DMS53 treated with DMSO at 0.1 percent for 48 hours (cell line): Measurements from ENCODE around the gene GPX6.
"Not testable (repeated sequence)": the region's sequence is repeated elsewhere in the genome, so short reads cannot be mapped to it uniquely, and the experiment has no call there.

ENCODE experiments used
- DNase-seq: peaks from one replicate; lab custom pipeline; 2025; ENCODE audit not compliant: unreplicated experiment; lab: John Stamatoyannopoulos, UW

GPX6 gene

DNA sequence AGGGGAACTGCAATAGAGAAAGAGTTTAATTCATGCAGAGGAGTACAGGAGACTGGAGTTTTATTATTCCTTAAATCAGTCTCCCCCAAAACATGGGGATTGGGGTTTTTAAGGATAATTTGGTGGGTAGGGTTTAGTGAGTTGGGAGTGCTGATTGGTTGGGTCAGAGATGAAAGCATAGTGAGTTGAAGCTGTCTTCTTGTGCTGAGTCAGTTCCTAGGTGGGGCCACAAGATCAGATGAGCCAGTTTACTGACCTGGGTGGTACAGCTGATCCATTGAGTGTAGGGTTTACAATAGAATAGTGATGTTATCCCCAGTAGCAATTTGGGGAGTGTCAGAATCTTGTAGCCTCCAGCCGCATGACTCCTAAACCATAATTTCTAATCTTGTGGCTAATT, 29.1 kb downstream of the GPX6 start:
- DNase-seq, result no peak

DNA sequence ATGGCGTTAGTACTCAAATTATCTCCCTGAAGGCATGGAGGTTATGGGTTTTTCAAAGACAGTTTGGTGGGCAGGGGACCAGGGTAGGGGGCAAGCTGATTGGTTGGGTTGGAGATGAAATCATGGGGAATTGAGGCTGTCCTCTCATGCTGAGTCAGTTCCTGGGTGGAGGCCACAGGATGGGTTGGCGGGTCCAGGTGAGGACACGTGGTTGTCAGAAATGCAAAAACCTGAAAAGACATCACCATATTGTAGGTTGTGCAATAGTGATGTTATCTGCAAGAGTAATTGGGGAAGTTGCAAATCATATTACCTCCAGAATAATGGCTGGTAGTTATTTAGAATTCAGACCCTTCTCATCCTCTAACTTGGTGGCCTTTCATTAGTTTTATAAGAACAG, 30.1 kb downstream of the GPX6 start:
- DNase-seq, result no peak

DNA sequence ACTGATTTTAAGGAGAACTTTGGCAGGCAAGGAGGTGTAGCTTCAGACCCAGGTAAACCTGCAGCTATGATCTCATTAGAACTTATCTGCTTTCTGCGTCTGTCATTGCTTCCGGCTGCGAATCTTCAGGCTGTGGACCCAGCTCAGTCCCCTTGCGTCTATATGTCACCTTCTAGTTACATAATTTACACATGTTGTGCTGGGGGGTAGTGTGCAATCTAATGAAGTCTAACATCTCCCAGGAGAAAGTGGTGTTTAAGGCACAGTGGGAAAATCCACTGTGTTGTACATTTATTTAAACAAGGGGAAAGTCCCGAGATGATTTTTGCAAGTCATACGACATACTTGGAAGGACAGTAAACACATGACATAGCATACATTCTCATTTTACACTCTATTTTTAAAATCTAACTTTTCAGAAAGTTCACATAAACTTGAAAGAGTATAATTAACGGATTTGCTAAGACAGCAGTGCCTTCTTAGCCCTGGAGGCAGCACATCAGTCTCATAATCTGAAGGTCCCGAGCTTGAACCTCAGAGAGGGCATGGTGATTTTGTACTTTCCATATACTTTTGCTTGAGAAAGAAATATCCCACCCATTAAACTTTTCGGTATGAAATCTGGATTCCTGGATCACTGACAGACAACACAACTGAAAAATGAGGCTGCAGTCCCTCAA, 35.2 kb downstream of the GPX6 start:
- DNase-seq, result no peak

DNA sequence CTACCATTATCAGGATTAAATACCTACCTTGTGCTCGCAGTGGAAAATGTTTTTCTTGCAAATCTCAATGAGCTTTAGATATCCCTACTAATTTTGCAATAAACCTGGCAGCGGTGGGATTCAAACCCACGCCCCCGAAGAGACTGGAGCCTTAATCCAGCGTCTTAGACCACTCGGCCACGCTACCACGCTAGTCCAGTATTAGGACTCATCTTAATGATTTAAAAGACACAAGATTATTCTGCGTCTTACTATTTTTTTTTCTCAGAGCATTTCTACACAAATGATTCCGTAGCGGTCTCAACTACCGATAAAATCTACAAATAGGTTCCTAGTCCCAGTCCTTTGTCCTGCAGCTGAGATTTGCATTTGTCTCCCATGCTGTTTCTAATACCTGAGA, 37.1 kb downstream of the GPX6 start:
- no peak for DNase-seq

DNA sequence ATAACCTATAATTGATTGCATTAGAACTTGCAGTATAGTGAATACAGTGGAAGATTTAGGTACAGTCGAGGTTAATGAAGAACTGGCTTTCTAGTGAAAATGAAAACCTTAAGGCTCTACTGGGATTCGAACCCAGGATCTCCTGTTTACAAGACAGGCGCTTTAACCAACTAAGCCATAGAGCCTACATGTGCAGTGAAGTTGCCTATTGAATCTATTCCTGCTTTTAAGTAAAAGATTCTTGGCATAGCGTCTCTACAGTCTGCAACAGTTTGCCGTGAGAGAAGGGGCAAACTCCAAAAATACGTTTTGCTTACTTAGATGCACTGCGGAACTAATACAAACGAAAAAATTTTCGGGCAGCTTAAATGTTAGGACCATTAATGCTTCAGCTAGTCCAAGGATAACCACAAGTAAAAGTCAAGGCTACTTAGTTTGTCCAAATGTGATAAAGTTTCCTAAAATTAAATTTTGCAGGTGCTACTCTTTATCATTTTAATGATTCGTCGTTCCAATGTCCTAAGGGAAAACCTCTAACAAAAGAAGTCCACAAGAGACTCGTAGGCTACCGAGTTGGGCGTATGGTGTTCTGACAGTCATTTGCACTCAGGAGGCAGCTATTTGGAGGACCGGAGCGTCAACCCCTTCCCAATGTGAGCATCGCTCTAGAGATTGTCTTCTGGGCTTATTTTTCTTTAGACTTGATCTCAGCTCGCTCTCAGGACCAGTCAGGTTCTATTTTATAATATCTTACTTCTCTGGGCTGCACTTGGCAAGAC, 41.0 kb downstream of the GPX6 start:
- no peak for DNase-seq

DNA sequence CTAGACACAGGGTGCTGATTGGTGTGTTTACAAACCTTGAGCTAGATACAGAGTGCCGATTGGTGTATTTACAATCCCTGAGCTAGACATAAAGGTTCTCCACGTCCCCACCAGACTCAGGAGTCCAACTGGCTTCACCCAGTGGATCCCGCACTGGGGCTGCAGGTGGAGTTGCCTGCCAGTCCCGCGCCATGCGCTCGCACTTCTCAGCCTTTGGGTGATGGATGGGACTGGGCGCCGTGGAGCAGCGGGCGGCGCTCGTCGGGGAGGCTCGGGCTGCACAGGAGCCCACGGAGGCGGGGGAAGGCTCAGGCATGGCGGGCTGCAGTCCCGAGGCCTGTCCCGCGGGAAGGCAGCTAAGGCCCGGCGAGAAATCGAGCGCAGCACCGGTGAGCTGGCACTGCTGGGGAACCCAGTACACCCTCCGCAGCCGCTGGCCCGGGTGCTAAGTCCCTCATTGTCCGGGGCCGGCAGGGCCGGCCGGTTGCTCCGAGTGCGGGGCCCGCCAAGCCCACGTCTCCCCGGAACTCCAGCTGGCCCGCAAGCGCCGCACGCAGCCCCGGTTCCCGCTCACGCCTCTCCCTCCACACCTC, 46.3 kb downstream of the GPX6 start:
- DNase-seq, result not testable (repeated sequence)

DNA sequence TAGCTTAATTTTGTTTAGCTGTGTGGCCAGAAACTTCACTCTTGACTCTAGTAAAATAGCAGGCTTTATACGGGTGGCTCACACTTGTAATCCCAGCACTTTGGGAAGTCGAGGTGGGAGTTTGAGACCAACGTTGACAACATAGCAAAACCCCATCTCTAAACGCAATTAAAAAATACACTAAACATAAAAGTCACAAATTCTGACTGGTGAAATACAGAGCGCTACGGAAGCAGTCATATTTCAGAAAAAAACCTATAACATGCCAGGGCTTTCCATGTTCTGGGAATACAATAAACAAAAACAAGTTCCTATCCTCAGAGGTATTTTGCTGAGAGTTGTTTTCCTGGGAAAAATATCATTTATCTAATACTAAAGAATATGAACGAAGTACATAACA, 47.5 kb downstream of the GPX6 start:
- DNase-seq, result no peak

DNA sequence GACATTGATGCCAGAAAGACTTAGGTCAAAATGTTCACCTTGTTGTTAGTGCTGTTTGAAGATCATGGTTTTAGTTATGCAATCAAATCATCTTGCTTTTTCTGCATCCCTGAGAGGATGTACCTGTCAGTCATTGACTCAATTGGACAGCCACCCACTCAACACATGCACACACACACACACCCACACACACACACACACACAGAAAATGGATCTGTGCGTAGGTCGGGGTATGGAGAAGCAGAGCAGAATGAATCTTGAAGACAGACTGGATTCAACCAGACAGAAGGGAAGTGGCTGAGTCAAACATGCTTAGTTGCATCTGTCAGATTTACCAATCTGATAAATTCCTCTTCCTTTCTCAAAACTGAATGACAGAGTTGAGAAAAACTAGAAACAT, 53.2 kb downstream of the GPX6 start:
- no peak for DNase-seq

DNA sequence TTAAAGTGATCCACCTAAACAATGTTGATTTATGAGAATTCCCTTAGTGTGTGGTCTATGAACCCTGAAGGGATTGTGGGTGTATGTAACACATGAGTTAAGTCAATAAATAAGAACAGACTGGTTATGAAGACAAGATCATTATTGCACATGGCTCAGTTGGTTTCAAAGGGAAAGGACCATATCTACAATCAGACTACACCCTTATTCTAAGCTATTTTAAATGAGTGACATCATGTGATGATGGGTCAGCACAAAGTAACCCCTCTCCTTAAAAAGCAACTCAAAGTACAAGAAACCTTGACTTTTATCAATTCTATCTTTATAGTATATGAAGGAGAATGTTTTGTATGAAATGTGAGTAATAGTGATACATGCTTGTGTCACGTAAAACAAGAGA, 57.0 kb downstream of the GPX6 start:
- no peak for DNase-seq
